Measurements from ENCODE around the gene C13orf46. TPM values are rescaled to one million over a fixed set of nuclear protein-coding genes. Genes with fewer than 3 reads are reported as not detected.

C13orf46 gene
- total RNA-seq, 1 experiment from 2014 or later = 1.4 TPM

- intact Hi-C loops (cut with micrococcal nuclease) = loop anchor here (1.0 kb wide), 1 partner anchor 50 kb away; no protein-coding TSS in a partner anchor
- no peaks in the 10 kb centered on the region for H3K9me3 Mint-ChIP-seq (ENCODE audit: unreplicated experiment)
- POLR2A ChIA-PET = interaction anchor here (0.7 to 2.4 kb wide), 14 partner anchors 10 to 264 kb away, joined by 3 to 33 read pairs (median 4); no protein-coding TSS in a partner anchor
- peak overlapping the region; percentile 94 for H3K27ac Mint-ChIP-seq (ENCODE audit: low read depth, unreplicated experiment)
- CTCF ChIA-PET = interaction anchor here (0.7 to 1.0 kb wide), 2 partner anchors 42 to 61 kb away, joined by 3 to 4 read pairs; no protein-coding TSS in a partner anchor
- peak; percentile 97 for DNase-seq (ENCODE audit: unreplicated experiment)
- H3K4me3 Mint-ChIP-seq (ENCODE audit: unreplicated experiment) = peak overlapping the region; percentile 66
- BruUV-seq (replicated peaks) = no TSS peak
- peaks cover 22% of the 10 kb centered on the region for H3K36me3 Mint-ChIP-seq (ENCODE audit: insufficient read depth, unreplicated experiment)
- peaks cover 13% of the 10 kb centered on the region for H3K4me1 Mint-ChIP-seq (ENCODE audit: insufficient read depth, unreplicated experiment)
- H3K27me3 Mint-ChIP-seq (ENCODE audit: insufficient read depth, unreplicated experiment) = no peaks in the 10 kb centered on the region
- TF ChIP-seq CTCF (IDR thresholded peaks at IDR 0.05; ENCODE audit: unreplicated experiment) = no peak
These were observed 41.5 kb upstream of the C13orf46 start for GRCh38 chr13:114015111-114015968.

- Mint-ChIP-seq H3K36me3 (ENCODE audit: insufficient read depth, unreplicated experiment) (peaks cover 28% of the 10 kb centered on the region), H3K27me3 (ENCODE audit: insufficient read depth, unreplicated experiment) (no peaks in the 10 kb centered on the region), H3K4me3 (ENCODE audit: unreplicated experiment) (no peak overlapping the region), H3K27ac (ENCODE audit: low read depth, unreplicated experiment) (no peak overlapping the region), H3K9me3 (ENCODE audit: unreplicated experiment) (no peaks in the 10 kb centered on the region), H3K4me1 (ENCODE audit: insufficient read depth, unreplicated experiment) (peaks cover 13% of the 10 kb centered on the region)
- no peak for TF ChIP-seq CTCF (IDR thresholded peaks at IDR 0.05; ENCODE audit: unreplicated experiment)
- no peak for DNase-seq (ENCODE audit: unreplicated experiment)
- BruUV-seq (replicated peaks) = no TSS peak
- POLR2A ChIA-PET = no interaction called here
- intact Hi-C loops (cut with micrococcal nuclease) = no loop called here
- CTCF ChIA-PET = no interaction called here
These were observed 40.2 kb upstream of the C13orf46 start for GRCh38 chr13:114013952-114014629.

GRCh38 chr13:114013336-114013735, 39.5 kb upstream of the C13orf46 start:
- no peaks in the 10 kb centered on the region for H3K9me3 Mint-ChIP-seq (ENCODE audit: unreplicated experiment)
- DNase-seq (ENCODE audit: unreplicated experiment) = no peak
- no TSS peak for BruUV-seq (replicated peaks)
- H3K4me1 Mint-ChIP-seq (ENCODE audit: insufficient read depth, unreplicated experiment) = peaks cover 13% of the 10 kb centered on the region
- no peaks in the 10 kb centered on the region for H3K27me3 Mint-ChIP-seq (ENCODE audit: insufficient read depth, unreplicated experiment)
- intact Hi-C loops (cut with micrococcal nuclease) = no loop called here
- POLR2A ChIA-PET = no interaction called here
- TF ChIP-seq CTCF (IDR thresholded peaks at IDR 0.05; ENCODE audit: unreplicated experiment) = no peak
- peaks cover 26% of the 10 kb centered on the region for H3K36me3 Mint-ChIP-seq (ENCODE audit: insufficient read depth, unreplicated experiment)
- no peak overlapping the region for H3K27ac Mint-ChIP-seq (ENCODE audit: low read depth, unreplicated experiment)
- CTCF ChIA-PET = interaction anchor here (1.1 kb wide), 1 partner anchor 60 kb away, joined by 5 read pairs; no protein-coding TSS in a partner anchor
- H3K4me3 Mint-ChIP-seq (ENCODE audit: unreplicated experiment) = no peak overlapping the region

GRCh38 chr13:114012921-114013320, 39.0 kb upstream of the C13orf46 start:
- Mint-ChIP-seq H3K9me3 (ENCODE audit: unreplicated experiment) (no peaks in the 10 kb centered on the region), H3K4me3 (ENCODE audit: unreplicated experiment) (no peak overlapping the region), H3K4me1 (ENCODE audit: insufficient read depth, unreplicated experiment) (peaks cover 13% of the 10 kb centered on the region), H3K36me3 (ENCODE audit: insufficient read depth, unreplicated experiment) (peaks cover 26% of the 10 kb centered on the region), H3K27me3 (ENCODE audit: insufficient read depth, unreplicated experiment) (no peaks in the 10 kb centered on the region), H3K27ac (ENCODE audit: low read depth, unreplicated experiment) (no peak overlapping the region)
- DNase-seq (ENCODE audit: unreplicated experiment) = no peak
- no TSS peak for BruUV-seq (replicated peaks)
- intact Hi-C loops (cut with micrococcal nuclease) = no loop called here
- POLR2A ChIA-PET = no interaction called here
- CTCF ChIA-PET = interaction anchor here (1.1 kb wide), 1 partner anchor 60 kb away, joined by 5 read pairs; no protein-coding TSS in a partner anchor
- TF ChIP-seq CTCF (IDR thresholded peaks at IDR 0.05; ENCODE audit: unreplicated experiment) = no peak
